ENCODE measurements around the gene THYN1.
"Not testable (repeated sequence)": the region's sequence is repeated elsewhere in the genome, so short reads cannot be mapped to it uniquely, and the experiment has no call there.

The THYN1 gene

DNA sequence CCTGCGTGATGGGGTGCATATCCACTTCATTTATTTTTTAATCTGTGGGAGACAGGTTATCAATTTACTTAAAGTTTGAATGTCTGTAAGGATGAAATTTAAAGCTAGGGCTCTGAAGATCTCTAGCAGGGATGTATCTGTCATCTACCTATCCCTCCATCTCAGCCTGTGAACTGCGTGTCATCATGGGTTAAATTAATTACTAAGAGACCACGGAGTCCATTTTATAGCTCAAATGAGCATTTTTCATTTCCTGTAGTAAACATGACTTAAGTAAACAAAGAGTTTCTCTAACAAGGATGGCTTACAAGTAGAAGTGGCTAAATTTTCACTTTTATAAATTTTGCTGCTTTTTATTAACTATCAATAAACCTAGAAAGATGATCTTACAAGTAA is 20.2 kb upstream of the THYN1 start:
- FAIRE-seq = no peak

GRCh38 chr11:134272381-134273316 is 19.5 kb upstream of the THYN1 start:
- FAIRE-seq = no peak

DNA sequence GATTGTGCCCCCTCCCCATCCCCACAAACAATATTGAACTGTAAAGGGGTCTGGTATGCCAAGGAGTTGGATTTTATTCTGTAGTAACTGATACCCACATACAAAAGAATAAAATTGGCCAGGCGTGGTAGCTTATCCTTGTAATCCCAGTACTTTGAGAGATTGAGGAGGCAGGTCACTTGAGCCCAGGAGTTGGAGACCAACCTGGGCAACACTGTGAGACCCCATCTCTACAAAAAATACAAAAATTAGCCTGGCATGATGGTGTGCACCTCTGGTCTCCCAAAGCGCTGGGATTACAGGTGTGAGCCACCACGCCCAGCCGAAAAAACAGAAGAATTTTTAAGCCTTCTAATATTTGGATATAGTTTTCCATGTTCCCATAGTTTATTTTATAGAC is 18.8 kb upstream of the THYN1 start:
- no peak for FAIRE-seq

- no peak for FAIRE-seq
These were observed 17.1 kb upstream of the THYN1 start for GRCh38 chr11:134270250-134270714.

DNA sequence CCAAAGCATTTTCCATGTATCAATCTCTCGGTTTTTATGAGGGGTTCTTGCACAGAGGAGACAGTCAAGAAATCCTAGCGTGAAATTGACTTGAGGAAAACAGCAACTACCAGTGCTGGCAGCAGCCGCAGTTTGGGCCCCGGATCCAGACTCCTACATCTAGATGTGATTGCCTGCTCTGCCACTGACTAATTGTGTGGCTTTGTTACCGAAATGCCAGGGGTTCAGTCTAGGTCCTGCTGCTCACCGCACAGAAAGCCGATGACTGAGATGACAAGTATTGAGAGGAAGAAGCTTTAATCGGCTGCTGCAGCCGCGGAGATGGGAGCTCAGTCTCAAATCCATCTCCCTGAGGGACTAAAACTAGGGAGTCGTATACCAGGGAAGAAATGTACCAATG is 14.8 kb upstream of the THYN1 start:
- no peak for FAIRE-seq

GRCh38 chr11:134267461-134267860 is 14.3 kb upstream of the THYN1 start:
- no peak for FAIRE-seq

DNA sequence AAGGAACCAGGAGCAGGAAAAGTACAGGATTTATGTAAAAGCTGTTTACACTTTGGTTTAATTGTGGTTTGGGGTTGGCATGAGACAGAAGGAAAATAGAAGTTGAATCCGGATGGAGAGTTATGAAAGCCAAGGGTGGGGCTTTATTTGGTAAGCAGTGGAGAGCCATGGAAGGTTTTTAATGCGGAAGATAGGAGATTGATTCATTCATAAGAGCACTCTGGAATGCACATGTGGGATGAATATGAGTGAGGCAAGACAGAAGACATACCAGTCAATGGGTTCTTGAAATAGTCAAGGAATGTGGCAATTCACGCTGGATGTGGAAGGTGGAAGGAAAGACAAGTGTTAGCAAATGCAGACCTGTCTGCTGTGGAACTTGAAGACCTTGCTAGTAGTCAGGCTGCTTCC is 13.7 kb upstream of the THYN1 start:
- FAIRE-seq = no peak

GRCh38 chr11:134266440-134266839 is 13.3 kb upstream of the THYN1 start:
- FAIRE-seq = no peak

GRCh38 chr11:134264966-134265764 is 12.0 kb upstream of the THYN1 start:
- no peak for FAIRE-seq

GRCh38 chr11:134261626-134262488 is 8.7 kb upstream of the THYN1 start:
- FAIRE-seq = no peak

DNA sequence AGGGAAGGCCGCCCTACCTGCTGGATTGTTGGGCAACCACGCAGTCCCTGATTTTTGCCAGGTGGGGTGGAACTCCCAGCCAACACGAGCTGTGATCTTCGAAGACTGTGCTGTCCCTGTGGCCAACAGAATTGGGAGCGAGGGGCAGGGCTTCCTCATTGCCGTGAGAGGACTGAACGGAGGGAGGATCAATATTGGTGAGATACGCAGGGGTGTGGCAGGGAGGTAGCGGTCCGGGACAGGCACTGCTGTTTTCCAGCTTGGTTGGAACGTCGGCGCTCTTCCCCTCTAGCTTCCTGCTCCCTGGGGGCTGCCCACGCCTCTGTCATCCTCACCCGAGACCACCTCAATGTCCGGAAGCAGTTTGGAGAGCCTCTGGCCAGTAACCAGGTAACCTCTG is 7.8 kb upstream of the THYN1 start:
- FAIRE-seq = no peak

- FAIRE-seq = no peak
These were observed 7.4 kb upstream of the THYN1 start for GRCh38 chr11:134260503-134260902.

DNA sequence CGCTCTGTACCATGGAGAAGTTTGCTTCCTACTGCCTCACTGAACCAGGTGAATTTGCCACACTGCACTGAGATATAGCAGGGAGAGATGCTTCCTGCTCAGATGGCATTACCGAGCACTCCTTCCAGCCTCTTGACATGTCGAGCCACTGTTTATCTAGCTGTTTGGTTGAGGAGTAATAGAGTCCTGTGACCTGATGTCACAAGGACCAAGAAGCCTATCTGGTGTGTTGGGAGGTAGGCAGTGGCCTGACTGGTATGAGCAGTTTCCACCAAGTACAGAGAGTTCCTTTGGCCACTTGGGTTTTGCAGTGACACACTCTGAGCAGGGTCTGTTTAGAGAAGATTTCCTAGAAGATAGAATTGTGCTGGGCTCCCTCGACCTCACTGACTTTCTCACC is 5.4 kb upstream of the THYN1 start:
- no peak for FAIRE-seq

GRCh38 chr11:134257101-134257500 is 3.9 kb upstream of the THYN1 start:
- no peak for FAIRE-seq

GRCh38 chr11:134255184-134255561 is 2.0 kb upstream of the THYN1 start:
- not testable (repeated sequence) for FAIRE-seq

- FAIRE-seq = no peak
These were observed 1.5 kb upstream of the THYN1 start for GRCh38 chr11:134254433-134255183.

DNA sequence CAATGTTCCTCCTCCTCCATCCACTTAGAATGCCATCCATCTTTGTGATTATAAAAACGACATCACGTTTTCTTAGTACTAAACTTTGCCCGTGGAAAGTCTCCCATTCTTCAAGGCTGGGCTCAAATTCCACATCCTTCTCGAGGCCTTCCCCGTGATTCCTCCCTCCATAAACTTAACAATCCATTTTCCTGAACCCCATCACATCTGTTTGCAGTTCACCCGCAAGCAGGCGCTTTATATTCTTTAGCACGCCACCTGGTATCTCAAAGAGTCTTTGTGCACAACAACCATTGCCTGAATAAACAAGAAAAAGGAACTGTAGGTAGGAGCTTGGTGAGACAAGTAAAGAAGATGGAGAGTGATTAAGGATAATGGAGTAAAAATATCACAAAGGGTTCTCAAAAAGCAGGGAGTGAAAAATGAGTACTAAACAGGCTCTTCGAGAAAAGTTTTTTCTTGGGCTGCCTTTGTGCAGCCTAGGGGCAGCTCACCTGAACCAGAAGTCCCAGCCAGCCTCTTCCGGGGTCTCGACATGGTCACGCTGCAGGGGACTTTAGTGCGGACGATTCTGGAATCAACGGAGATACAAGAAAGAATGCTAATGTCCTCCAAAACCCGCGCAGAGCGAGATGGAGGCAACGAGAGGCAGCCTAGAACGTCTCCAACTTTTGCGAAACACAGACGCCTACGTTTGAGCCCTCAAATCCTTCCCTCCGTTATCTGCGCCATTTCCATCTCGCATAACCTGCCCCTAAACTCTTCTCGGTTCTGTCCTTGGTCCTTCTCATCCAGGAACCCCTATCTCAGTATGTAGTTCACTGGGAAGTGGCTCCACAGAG is 585 bp downstream of the THYN1 start:
- no peak for FAIRE-seq

- no peak for FAIRE-seq
These were observed 2.5 kb downstream of the THYN1 start for GRCh38 chr11:134250675-134251074.

GRCh38 chr11:134250246-134250645 is 2.9 kb downstream of the THYN1 start:
- no peak for FAIRE-seq

- no peak for FAIRE-seq
These were observed 4.2 kb downstream of the THYN1 start for GRCh38 chr11:134248910-134249480.

- FAIRE-seq = no peak
These were observed 6.5 kb downstream of the THYN1 start for GRCh38 chr11:134246678-134247077.

Measured in TTC549 (cell line).